Measurements from ENCODE around the gene FHIT.
"Not testable (repeated sequence)": the region's sequence is repeated elsewhere in the genome, so short reads cannot be mapped to it uniquely, and the experiment has no call there.

FHIT gene

DNA sequence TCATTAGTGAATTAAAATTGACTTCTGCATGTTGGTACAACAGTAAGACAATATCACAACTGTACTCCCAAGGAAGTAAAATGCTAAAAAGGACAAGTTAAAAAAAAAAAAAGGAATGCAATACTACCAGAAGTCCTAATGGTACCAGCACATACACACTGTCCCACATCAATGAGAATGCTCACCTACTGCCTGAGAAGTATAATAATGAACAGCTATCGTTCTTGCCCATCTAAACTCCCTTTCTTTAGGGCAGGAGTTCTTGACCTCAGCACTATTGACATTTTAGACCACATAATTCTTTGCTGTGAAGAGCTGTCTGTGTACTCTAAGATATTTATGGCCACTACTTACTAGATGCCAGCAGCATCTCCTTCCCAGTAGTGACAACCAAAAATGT is 651.7 kb downstream of the FHIT start:
- DNase-seq, result no peak

DNA sequence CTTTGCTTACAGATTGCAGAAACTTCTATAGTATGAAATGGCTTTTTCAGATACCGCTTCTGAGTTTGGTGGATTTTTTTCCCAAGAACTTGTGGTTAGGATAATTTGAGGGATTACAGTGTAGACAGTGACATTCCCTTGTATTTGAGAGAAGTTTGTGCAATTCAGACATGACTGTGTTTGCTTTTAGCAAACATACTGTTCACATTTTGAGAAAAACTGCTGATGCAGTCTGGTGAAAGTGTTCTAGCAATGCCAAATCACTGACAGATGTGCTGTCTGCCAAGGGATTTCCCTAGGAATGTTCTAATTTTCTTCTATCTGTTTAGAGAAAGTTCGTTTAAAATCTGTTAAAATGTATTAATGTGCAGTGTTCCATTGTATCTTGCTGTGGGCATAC is 652.6 kb downstream of the FHIT start:
- no peak for DNase-seq

DNA sequence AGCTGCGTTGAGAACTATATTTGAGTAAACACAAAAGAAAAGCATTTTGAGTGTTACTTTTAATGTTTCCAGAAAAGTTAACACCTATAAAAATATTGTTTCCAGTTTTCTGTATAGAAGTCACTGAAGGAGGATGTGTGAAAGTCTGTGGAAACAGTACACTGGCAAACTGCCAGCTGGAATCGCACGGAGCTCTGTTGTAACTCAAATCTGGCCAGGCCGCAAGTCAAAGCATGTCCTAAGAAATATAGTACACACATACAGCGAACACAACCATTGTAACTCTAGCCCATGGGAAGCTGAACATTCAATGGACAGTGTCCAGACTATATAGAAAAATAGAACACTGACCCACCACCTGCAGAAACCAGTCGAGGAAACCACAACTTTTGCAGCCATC is 657.2 kb downstream of the FHIT start:
- DNase-seq, result no peak

DNA sequence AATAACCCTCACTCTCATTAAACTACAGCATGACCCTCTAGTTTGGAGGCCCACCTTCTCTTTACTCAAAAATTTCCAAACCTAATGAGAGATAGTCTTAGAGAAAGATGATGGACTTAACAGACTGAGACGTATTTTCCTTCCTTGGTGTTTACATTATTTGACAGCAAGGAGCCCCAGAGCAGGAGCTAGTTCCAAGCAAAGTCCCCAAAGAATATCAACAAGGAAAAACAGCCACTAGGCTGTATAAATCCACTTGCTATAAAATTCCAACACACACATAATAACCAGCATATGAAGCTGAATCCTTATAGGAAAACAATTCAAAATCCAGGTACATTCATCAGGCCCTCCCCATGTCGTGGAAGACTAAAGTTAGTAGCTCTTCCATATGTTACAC is 660.0 kb downstream of the FHIT start:
- no peak for DNase-seq

DNA sequence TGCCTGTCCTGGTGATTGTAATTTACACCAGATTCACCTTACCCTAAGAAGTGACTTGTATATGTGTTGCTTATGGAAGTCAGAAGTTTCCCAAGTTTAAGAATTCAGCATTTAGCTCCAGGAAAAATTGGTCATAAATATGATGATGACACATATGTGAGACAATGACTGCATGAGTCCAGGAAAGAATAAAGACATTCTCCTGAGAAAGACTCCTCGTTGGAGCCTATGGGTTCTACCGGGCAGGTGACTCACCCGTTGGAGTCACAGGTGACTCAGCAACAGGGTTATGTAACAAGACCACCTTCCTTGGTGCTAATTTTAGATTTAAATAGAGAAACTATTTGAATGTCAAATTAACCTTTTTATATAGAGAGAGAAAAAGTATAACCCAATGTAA is 662.4 kb downstream of the FHIT start:
- no peak for DNase-seq

DNA sequence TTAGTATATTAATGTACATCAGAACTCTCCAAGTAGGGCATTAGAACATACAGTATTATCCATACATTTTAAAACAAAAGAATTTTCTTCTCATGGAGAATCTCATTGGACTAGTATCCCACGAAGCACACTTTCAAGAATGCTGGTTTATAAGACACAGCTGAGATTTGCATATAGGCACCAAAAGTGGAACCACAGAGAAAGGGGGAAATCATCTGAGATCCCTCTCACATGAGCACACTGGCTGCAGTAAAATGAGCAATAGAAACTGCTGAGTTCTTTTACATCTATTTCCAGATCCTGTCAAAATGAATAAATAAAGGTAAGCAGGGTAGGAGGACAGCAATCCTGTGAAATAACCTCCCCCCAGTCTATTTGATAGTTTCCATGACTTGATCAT is 665.3 kb downstream of the FHIT start:
- no peak for DNase-seq

DNA sequence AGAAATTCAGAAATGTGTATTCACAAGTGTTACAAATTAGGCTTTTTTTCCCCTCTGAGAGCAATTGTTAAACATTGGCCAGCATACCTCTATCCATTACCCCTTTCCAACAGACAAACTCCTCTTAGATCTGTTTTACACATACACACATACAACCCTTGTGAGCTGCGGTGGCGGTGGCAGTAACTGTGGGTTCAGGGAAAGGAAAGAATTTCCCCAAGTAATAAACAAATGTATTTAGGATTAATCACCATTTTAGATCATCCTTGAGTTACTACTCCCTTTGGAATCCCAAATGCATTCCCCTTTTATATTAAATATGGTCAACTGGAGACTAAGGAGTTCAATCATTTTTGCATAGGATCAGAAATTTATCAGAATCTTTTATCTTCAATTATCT is 667.0 kb downstream of the FHIT start:
- no peak for DNase-seq

DNA sequence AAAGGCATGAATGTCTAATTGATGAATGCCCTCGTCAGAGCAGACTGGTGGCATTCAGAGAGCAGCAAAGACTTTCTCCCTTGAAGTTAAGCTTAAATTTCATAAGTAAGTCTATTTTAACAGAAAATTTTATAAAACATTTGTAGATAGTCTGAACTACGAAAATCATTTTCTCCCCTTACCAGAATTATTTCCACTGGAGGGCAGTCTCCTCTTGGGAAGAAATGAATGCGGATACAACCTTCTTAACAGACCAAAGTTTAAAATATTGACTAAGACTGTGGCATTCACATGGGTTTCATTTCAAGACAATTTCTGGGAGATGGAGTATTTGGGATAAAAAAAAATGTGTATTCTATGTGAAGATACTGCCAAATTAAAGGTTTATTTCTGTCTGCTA is 669.0 kb downstream of the FHIT start:
- DNase-seq, result no peak

DNA sequence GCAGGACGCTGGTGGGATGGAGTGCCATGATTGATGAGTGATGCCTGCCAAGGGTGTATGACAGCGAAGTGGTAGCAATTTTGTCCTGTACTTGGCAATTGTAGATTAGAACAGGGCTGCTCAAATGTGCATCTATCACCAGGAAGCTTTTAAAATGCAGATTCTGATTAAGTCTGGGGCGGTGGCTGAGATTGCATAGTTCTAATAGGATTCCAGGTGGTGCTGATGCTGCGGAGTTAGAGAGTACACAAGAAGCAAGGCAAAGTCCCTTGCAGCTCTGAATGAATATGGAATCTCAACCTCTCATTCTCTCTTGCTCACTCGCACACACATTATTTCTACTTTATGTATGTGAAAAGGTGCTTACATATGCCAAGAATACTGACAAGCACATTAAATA is 670.4 kb downstream of the FHIT start:
- DNase-seq, result no peak

DNA sequence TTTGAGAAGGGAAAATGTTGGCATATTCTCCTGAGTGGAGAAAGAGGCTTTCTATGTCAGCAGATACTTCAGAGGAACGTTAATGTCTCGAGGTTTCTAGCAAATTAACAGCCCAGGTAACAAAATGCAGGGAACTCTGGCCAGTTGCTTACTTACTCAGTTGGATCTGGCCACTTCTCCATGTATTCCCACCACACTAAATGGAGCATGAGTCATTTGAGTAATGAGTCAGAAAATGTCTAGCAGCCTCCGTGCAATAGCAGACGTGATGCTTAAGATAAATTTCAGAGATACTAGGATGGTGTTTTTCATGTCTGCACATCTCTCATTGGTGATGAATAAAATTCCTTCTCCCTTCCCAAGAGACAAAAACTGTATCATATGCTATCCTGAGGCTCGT is 671.5 kb downstream of the FHIT start:
- DNase-seq, result no peak

DNA sequence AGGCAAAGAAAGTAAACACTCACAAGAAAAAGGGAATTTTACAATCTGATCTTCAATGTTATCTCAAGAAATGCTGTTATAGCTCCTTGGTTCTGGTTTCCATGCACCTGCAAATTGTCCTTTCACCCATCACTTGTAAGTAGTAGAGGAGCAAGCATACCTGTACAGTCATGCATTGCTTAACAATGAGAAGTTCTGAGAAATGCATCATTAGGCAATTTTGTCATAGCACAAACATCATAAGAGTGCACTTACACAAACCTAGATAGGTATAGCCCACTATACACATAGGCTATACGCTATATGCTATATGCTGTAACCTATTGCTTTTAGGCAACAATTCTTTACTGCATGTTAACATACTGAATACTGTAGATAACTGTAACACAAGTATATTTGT is 672.3 kb downstream of the FHIT start:
- no peak for DNase-seq

DNA sequence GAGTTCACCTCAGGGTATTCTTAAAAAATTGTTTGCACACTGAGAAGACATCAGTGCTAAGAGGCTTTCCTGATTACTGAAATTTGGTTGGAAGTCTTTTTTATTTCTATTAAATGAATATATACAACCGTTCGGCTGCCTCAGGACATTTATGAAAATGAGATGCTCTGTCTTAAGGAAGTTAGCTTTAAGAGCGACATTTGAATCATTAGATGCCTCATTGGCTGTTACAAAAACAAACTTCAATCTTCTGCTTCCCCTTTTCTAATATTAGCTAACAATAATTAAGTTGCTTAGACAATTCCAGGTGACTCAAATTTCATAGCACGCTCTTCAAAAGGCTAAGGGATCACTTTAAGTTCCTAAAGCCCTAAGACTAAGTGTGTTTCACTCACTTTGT is 673.7 kb downstream of the FHIT start:
- no peak for DNase-seq

DNA sequence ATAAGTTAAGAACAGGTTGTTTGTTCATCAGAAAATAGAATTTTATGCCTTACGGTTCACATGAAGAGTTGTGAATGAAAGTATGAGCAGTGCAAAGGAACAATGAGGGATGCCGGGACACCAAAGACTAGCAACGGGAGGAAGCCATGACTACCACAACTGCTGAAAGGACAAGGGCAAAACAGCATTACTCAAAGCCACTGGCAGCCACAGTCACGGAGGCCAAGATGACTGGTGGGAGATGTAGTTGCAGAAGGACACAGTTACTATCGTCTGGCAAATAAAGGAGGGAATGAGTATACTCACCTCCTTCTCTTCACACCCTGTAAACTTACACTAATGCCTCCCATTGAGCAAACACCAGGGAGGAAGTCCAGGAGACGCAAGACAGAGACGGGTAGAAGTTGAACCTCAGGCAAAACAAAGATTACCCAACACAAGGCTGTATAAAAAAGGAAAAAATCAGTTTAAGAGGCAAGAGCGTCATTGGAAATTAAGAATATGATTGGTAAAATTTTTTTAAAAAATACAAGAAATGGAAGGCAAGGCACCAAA is 675.5 kb downstream of the FHIT start:
- no peak for DNase-seq

DNA sequence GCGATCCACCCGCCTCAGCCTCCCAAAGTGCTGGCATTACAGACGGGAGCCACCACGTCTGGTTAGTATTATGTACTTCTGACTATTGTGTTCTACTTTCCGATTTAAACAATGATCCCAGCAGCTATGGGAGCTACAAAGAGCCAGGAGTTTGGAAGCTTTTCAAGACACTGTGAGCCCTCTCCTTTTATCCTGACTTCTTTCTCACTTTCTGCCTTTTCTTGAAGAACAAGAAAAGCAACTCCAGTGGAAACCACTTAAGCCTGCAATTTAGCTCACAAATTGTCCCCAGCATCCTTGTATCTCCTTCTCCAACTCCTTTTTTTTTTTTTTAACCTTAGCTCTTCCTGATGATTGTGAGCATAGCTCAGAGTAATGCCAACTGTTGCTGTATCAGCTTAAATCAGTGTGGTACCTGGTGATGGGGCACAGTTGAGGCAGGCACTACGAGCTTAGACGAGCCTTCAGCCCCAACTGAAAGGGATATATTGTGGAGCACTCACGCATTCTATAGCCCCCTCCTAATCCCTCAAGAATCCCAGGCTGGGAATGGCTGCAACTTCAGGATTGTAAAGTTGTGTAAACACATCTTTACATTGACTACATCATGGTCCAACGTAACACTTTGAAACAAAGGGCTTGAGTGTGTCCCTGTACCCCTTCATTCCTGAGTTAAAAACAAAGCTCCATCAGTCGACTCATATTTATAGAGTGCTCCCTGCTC is 677.0 kb downstream of the FHIT start:
- no peak for DNase-seq

DNA sequence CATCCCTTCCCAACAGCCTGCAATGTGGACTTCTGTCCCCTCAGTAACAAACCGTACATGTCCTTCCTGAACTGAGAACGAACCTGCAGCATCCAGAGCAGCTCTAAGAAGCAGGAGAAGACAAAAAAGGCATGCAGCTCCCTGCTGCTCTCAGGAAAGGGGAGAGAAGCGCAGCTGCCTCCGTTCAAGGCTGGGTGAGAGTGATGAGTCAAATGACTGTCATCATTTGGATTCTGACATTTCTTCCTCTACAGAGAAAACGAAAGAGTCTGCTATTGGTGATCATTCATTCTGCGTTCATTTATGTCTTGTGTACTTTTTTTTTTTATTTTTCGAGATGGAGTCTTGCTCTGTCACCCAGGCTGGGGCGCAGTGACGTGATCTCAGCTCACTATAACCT is 677.8 kb downstream of the FHIT start:
- no peak for DNase-seq

DNA sequence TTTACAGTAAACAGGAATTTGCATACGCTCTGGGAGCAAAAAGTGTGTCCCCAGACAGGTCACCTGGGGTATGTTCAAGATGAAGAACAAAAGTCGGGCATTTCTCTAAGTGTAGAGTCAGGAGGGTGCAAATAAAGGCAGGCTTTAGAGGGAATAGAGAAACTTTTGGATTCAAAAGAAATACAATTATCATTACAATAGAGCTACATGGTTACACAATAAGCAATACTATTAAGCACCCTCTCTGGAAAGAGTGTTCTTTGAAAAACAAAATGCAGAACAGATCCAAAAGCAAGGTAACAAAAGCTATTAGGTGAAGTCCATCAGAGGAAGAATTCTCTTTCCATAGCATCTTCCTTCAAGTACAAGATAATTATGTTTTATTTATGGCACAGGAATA is 679.7 kb downstream of the FHIT start:
- no peak for DNase-seq

DNA sequence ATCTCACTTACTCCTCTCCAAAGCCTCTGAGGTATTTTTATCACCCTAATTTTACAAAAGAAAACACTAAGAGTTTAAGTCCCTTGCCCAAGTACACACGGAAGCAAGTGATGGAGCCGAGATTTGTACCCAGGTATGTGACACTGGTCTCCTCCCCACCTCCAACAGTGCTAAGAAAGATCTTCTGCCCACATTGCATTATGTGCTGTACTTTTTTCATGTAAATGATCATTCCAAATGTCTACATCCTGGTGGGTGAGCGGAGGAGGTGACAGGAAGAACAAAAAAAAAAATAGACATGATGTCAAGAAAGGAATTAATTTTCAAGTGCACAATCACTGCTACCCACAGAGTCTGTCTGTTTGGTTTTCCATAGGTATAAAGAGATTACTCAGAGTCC is 694.1 kb downstream of the FHIT start:
- DNase-seq, result no peak

DNA sequence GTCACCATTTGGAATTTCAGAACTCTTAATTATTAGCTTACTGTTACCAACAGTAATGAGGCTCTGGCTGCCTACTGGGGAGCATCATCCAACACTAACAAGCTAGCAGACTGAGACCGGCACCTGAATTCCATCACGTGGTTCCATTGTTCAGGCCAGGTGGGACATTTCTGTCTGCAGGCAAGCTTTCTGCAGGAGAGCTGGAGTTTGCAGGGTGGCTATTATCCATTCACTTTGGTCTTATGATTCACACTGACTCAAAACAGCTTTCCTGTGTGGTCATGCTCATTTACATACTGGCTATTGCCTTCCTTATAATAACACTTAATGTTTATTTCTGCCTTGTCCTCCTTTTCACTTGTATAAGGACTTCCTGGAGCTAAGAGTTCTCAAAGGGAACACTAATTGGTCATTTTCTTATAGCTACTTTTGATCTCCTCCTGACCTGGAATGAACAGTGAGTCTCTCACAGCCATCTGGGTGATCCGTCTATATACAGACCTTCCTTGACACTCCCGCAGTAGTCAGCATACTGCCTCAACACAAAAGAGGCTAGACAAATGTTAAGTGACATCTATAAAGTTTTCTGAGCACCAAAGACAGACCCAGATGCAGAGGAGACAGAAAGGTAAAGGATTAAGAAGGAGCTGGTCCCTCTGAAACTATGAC is 695.4 kb downstream of the FHIT start:
- DNase-seq, result no peak

DNA sequence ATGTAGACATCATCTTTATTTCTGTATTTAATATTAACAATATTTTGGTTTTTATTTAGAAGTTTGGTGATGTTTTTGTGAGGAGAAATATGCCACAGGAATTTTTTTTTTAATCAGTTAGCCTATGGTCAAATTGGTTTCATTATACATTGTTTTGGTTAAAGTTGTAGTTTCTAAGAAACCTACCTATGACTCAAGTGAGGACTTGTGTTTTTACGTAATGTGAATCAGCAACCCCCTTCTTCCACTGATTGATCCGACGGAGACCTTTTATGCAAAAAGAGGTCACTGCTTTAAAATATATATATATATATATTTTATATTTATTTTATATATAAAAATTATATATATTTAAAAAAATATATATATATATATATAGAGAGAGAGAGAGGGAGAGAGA is 698.1 kb downstream of the FHIT start:
- DNase-seq, result no peak

DNA sequence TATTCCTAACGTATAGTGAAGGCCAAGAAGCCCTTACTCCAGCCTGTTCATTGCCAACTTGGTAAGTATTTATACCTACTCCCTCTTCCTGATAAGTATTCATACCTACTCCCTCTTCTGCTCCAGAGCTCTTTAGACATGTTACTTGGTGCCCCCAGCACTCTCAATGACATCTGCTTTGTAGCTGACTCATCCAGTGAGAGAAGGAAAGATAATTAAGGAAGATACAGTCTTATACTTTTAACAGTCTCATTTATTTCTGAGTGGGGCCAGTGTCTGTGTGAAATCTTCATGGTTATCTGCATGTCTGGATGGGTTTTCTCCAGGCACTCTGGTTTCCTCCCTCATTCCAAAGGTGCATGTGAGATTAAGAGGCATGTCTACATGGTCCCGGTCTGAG is 698.7 kb downstream of the FHIT start:
- DNase-seq, result no peak

DNA sequence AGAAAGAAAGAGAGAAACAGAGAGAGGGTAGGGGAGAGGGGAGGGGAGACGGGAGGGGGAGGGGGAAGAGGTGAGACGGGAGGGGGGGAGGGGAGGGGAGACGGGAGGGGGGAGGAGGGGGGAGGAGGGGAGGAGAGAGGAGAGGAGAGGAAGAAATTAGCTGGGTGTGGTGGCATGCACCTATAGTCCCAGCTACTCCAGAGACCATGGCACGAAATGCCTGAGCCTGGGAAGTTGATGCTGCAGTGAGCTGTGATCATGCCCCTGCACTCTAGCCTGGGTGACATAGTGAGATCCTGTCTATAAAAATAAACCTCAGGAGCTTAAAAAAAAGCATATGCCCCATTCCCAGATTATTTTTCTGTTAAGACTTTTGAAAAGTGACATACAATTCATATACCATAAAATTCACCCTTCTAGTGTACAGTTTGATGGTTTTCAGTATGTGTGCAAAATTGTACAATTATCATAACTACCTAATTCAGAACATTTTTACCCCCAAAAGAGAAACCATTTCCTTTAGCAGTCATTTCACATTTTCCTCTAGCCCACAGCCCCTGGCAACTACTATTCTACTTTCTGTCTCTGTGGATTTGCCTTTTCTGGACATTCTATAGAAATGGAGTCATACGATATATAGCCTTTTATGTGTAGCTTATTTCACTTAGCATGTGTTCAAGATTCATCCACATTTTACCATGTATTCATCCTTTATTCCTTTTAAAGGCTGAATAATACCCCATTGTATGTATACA is 699.6 kb downstream of the FHIT start:
- no peak for DNase-seq

DNA sequence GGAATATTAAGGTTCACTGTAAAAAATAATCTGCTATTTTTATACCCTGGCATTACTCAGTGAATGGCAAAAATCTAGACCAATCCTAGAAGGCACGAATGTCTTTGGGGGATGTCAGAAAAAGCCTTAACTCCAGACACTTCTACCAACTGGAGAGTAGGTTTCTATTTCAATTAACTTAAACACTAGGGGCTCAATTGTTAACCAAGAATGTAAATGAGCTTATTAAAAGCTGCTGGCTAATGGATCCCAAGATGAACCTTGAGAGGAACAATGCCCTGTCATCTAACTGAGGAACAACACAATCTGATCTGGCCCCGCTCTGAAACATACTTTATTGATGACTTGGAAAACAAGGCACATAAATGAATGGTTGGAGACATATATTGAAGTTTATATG is 701.4 kb downstream of the FHIT start:
- no peak for DNase-seq

DNA sequence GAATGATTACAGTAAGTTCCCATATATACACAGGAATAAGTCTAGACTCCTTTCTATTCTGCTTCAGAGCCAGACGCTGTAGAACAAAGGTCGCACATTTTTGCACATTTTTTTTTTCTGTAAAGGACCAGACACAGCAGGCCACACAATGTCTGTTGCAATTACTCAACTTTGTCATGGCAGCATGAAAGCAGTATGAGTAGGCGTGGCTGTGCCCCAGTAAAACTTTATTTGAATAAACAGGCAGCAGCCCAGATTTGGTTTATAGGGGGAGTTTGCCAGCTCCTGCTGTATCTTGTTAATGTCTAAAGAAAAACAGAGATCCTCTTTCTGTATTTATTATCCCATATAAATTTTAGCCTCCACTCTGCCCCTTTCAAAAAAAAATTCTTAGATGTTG is 708.3 kb downstream of the FHIT start:
- DNase-seq, result no peak

DNA sequence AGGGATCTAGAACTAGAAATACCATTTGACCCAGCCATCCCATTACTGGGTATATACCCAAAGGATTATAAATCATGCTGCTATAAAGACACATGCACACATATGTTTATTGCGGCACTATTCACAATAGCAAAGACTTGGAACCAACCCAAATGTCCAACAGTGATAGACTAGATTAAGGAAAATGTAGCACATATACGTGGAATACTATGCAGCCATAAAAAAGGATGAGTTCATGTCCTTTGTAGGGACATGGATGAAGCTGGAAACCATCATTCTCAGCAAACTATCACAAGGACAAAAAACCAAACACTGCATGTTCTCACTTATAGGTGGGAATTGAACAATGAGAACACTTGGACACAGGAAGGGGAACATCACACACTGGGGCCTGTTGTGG is 711.9 kb downstream of the FHIT start:
- DNase-seq, result not testable (repeated sequence)

Data from CD4-positive, alpha-beta T cell treated with Interleukin-1 beta for 1 hour (primary cell).